ENCODE results near the gene KCTD19. TPM values are rescaled to one million over a fixed set of nuclear protein-coding genes. Genes with fewer than 3 reads are reported as not detected.
A peak's percentile ranks its signal among the peaks of the same experiment; 100 is the strongest.

Gene KCTD19
- total RNA-seq, 4 donors from 2014 or later: 0.09 TPM; not detected in 3

DNA sequence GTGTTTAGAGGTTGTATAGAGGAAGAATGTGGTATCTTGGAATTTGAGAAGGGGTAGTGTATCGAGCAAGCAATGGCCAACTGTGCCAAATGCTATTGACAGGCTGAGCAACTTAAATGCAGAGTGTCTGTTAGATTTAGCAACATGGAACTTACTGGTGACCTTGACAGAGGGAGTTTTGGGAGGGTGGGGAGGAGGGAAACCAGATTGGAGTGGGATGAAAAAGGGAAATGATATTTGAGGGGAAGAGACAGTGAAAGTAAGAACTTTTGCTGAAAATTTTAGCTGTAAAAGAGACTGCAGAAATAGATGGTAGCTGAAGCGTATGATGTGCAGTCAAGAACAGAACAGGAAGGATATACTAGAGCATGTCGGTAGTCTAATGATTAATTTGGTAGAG lies 1.2 kb upstream of the KCTD19 start:
- Histone ChIP-seq H3K27ac (no peak overlapping the region), H3K9me3 (no peaks in the 10 kb centered on the region), H3K27me3 (peaks cover 0 to 38% (median 0%) of the 10 kb centered on the region in 4 donors), H3K4me3 (no peak overlapping the region), H3K4me1 (peaks cover 6 to 16% (median 9%) of the 10 kb centered on the region in 3 donors), H3K36me3 (no peaks in the 10 kb centered on the region)
- intact Hi-C loops (cut with DNase I): no loop called here
- DNase-seq: no peak
- WGBS, 2 donors: 57 to 65% methylated on average over 3 of the region's 3 CpGs
- TF ChIP-seq, protein P1, sequence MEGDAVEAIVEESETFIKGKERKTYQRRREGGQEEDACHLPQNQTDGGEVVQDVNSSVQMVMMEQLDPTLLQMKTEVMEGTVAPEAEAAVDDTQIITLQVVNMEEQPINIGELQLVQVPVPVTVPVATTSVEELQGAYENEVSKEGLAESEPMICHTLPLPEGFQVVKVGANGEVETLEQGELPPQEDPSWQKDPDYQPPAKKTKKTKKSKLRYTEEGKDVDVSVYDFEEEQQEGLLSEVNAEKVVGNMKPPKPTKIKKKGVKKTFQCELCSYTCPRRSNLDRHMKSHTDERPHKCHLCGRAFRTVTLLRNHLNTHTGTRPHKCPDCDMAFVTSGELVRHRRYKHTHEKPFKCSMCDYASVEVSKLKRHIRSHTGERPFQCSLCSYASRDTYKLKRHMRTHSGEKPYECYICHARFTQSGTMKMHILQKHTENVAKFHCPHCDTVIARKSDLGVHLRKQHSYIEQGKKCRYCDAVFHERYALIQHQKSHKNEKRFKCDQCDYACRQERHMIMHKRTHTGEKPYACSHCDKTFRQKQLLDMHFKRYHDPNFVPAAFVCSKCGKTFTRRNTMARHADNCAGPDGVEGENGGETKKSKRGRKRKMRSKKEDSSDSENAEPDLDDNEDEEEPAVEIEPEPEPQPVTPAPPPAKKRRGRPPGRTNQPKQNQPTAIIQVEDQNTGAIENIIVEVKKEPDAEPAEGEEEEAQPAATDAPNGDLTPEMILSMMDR (IDR thresholded peaks at IDR 0.05): no peak

DNA sequence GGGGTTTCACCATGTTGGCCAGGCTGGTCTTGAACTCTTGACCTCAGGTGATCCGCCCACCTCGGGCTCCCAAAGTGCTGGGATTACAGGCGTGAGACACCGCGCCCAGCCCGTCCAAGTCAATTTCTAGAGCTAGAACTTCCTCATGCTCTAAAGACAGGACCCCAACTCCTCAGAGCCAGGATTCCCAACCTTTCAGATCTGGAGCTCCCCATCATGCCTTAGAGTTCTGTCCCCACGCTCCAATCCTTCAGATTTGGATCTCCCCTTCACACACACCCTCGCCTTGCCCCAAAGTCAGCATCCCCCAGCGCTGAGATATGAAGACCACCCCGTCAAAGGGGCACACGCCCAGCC lies 448 bp downstream of the KCTD19 start:
- intact Hi-C loops (cut with DNase I): no loop called here
- 28 to 36% methylated on average over 10 to 11 of the region's 11 CpGs for WGBS, 2 donors
- Histone ChIP-seq H3K4me3 (peak overlapping the region; percentile 30 to 70 (median 43)), H3K27ac (peak overlapping the region in 2 of 4 donors; percentile 6 to 36), H3K4me1 (peaks cover 6 to 16% (median 9%) of the 10 kb centered on the region in 3 donors), H3K27me3 (peaks cover 0 to 53% (median 0%) of the 10 kb centered on the region in 4 donors), H3K9me3 (no peaks in the 10 kb centered on the region), H3K36me3 (no peaks in the 10 kb centered on the region)
- no peak for DNase-seq
- TF ChIP-seq, protein P1 (IDR thresholded peaks at IDR 0.05): no peak
- no peak for TF ChIP-seq POLR2A (IDR thresholded peaks at IDR 0.05)

DNA sequence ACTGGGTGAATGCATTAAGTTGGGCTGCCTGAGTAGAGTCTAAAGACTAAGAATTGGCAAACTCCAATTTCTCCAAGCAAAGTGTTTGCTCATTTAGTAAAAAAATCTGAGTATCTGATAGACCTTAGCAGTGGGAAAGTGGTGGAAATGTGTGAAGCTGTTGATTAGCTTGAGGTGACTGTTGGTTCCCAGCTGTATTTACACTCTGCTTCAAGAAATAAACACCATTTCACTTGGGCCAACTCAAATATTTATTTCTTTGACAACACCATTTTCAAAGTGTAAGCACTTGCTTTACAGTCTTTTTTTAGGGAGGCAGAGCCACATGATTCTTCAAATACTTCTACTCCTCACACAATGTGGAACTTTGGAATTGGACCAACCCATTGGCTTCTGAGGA lies 8.7 kb downstream of the KCTD19 start:
- Histone ChIP-seq H3K27ac (no peak overlapping the region), H3K36me3 (no peaks in the 10 kb centered on the region), H3K4me3 (no peak overlapping the region), H3K27me3 (peaks cover 0 to 46% (median 0%) of the 10 kb centered on the region in 4 donors), H3K4me1 (no peaks in the 10 kb centered on the region), H3K9me3 (no peaks in the 10 kb centered on the region)
- intact Hi-C loops (cut with DNase I): no loop called here
- DNase-seq: no peak
- TF ChIP-seq, protein P1 (IDR thresholded peaks at IDR 0.05): no peak
- TF ChIP-seq POLR2A (IDR thresholded peaks at IDR 0.05): no peak

DNA sequence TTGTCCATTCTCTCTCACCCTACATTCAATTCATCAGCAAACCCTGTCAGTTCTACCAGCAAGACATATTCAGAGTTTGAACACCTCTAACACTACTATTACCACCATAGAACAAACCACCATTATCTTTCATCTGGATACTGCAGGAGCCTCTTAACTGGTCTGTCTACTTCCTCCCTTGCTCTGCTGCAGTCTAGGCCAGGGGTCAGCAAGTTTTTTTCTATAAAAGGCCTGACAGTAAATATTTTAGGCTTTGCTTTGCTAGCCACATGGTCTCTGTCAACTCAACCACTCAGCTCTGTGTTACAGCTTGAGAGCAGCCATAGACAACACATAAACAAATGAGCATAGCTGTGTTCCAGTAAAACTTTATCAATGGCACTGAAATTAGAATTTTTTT lies 13.8 kb downstream of the KCTD19 start:
- Histone ChIP-seq H3K27me3 (peaks cover 0 to 8% (median 0%) of the 10 kb centered on the region in 4 donors), H3K4me1 (peaks cover 0 to 5% (median 0%) of the 10 kb centered on the region in 3 donors), H3K36me3 (no peaks in the 10 kb centered on the region), H3K9me3 (no peaks in the 10 kb centered on the region), H3K4me3 (no peak overlapping the region), H3K27ac (peak overlapping the region in 1 of 4 donors; percentile 13)
- DNase-seq: no peak
- intact Hi-C loops (cut with DNase I): no loop called here
- TF ChIP-seq POLR2A (IDR thresholded peaks at IDR 0.05): no peak
- TF ChIP-seq, protein P1 (IDR thresholded peaks at IDR 0.05): no peak

DNA sequence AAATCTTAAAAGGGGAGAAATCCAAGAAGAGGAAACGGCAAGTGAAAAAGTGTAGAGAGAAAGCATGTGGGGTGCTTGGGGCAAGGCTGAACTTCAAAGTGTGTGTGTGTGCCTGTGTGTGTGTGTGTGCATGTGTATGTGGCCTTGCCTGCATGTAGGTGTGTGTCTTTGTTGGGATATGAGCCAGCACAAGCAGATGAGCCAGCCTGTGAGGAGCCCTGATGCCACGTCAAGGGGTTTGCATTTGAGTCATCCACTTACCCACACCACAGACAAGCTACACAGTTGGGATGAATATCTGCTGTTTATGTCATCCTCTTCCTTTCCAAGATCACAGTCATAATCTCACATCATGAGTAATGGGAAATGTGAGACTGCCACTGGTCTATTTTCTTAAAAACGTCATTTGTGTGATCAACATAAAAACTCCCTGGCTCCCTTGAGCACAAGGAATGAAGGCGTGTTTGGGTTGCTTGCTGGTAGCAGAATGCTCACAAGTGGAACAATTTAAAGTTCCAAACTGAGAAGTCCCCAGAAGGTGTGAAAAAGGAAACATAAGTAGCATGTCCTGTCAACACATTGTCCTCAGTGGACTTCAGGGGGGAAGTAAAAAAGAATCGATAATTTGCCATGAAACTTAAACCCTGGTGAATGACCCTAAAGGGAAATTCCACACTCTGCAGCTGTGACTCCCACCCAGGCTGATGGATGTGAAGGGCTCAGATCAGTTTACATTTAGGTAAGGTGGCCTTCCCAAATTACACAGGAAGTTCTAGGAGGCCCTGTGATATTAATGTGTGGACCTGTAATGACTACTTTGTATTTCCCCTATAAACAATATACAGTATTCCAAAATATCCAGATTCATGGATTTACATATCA lies 14.7 kb downstream of the KCTD19 start:
- no peak for TF ChIP-seq POLR2A (IDR thresholded peaks at IDR 0.05)
- TF ChIP-seq, protein P1 (IDR thresholded peaks at IDR 0.05): no peak
- DNase-seq: no peak
- no peak overlapping the region for H3K4me3 ChIP-seq
- intact Hi-C loops (cut with DNase I): no loop called here
- no peaks in the 10 kb centered on the region for H3K9me3 ChIP-seq
- 22 to 27% methylated on average over 5 of the region's 5 CpGs for WGBS, 2 donors
- H3K27ac ChIP-seq: peak overlapping the region in 3 of 4 donors; percentile 9 to 60 (median 42)
- peaks cover 0 to 5% (median 0%) of the 10 kb centered on the region in 3 donors for H3K4me1 ChIP-seq
- H3K27me3 ChIP-seq: peaks cover 0 to 3% (median 0%) of the 10 kb centered on the region in 4 donors
- no peaks in the 10 kb centered on the region for H3K36me3 ChIP-seq

Measured in esophagus squamous epithelium (tissue), 5 donors.